Neutrophil (primary cell): Measurements from ENCODE around the gene SAA1.
"Not testable (repeated sequence)": the region's sequence is repeated elsewhere in the genome, so short reads cannot be mapped to it uniquely, and the experiment has no call there.

Experiments
- H3K27ac ChIP-seq: fragments of 200-600 bp; sonication (generic); 2 replicates; pipeline ENCODE4 v1.5.1; 2016; ENCODE audit warnings: mild to moderate bottlenecking, moderate library complexity
- H3K27me3 ChIP-seq: fragments of 200-600 bp; sonication (generic); 2 replicates; pipeline ENCODE4 v1.6.0; 2016; ENCODE audit warnings: mild to moderate bottlenecking
- H3K36me3 ChIP-seq: fragments of 200-600 bp; sonication (generic); 2 replicates; pipeline ENCODE4 v1.5.1; 2017
- H3K4me1 ChIP-seq, 2 experiments: fragments of 200-600 bp in 1 of 2; sonication (generic) in 1 of 2; 1 replicate in 1 of 2; 2 replicates in 1 of 2; pipeline versions ENCODE4 v1.5.1 to v1.6.1; 2013 to 2016; ENCODE audit warnings: low read depth in 1 of 2, low read length in 1 of 2, mild to moderate bottlenecking in 1 of 2, moderate library complexity in 1 of 2; ENCODE audit not compliant: control insufficient read depth in 1 of 2, insufficient read depth in 1 of 2
- H3K4me3 ChIP-seq, 2 experiments: fragments of 200-600 bp in 1 of 2; sonication (generic) in 1 of 2; 1 replicate in 1 of 2; 2 replicates in 1 of 2; pipeline ENCODE4 v1.5.1; 2013 to 2016; ENCODE audit warnings: low read depth in 1 of 2, low read length in 1 of 2, mild to moderate bottlenecking in 1 of 2, moderate library complexity in 1 of 2
- H3K9me3 ChIP-seq: fragments of 200-600 bp; sonication (generic); 2 replicates; pipeline ENCODE4 v1.5.1; 2016
- TF ChIP-seq, protein P1 (sequence below): fragments of 200-600 bp; sonication (generic); IDR thresholded peaks from 2 replicates; pipeline ENCODE4 v1.5.1; 2016; ENCODE audit warnings: antibody characterized with exemption

The SAA1 gene

DNA sequence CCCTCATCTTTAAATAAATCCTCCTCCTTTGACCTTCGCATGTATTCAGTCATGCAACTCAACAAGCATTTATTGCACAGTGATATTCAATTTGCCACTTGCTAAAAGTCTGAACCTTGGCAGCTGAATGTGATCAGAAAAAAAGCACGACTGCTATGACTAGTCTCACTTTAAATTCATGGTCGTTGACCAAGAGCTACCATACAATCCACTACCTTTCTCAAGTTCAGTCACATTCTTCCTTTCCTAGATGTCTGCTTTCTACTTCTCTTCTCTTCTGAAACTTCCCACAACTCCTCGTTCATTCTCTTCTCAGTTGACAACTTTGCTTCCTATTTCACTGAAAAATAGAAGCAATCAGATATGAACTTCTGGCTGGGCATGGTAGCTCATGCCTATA is 2.0 kb upstream of the SAA1 start:
- H3K9me3 ChIP-seq: no peaks in the 10 kb centered on the region

DNA sequence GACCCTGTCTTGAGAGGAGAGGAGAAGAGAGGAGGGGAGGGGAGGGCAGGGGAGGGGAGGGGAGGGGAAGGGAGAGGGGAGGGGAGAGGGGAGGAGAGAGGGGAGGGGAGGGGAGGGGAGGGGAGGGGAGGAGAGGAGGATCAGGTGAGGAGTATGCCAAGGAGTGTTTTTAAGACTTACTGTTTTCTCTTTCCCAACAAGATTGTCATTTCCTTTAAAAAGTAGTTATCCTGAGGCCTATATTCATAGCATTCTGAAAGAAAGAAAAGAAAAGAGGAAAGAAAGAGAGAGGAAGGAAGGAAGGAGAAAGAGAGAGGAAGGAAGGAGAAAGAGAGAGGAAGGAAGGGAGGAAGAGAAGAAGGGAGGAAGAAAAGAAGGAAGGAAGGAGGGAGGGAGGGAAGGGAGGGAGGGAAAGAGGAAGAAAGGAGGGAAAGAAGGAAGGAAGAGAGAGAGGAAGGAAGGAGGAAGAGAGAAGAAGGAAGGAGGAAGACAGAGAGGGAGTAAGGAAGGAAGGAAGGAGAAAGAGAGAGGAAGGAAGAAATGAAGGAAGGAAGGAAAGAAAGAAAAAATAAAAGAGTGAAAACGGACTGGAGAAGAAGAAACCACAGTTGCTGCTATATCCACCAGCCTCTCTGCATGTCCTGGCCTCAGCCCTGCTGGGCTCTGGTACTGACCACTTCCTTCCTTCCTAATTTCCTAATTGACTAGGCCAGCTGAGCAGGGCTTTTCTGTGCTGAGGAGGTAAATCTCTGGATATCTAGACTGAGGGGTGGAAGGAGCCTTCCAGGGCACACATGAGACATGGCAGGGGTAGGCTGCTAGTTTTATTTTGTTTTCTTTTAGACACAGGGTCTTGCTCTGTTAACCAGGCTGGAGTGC is 1.1 kb upstream of the SAA1 start:
- Histone ChIP-seq H3K4me3 (no peak overlapping the region), H3K9me3 (no peaks in the 10 kb centered on the region), H3K27ac (peak overlapping the region; percentile 36), H3K4me1 (peaks cover 0 to 7% of the 10 kb centered on the region in 2 experiments), H3K36me3 (no peaks in the 10 kb centered on the region), H3K27me3 (peaks cover 14% of the 10 kb centered on the region)
- TF ChIP-seq, protein P1, sequence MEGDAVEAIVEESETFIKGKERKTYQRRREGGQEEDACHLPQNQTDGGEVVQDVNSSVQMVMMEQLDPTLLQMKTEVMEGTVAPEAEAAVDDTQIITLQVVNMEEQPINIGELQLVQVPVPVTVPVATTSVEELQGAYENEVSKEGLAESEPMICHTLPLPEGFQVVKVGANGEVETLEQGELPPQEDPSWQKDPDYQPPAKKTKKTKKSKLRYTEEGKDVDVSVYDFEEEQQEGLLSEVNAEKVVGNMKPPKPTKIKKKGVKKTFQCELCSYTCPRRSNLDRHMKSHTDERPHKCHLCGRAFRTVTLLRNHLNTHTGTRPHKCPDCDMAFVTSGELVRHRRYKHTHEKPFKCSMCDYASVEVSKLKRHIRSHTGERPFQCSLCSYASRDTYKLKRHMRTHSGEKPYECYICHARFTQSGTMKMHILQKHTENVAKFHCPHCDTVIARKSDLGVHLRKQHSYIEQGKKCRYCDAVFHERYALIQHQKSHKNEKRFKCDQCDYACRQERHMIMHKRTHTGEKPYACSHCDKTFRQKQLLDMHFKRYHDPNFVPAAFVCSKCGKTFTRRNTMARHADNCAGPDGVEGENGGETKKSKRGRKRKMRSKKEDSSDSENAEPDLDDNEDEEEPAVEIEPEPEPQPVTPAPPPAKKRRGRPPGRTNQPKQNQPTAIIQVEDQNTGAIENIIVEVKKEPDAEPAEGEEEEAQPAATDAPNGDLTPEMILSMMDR: no peak

More for the DNA sequence above, 2.0 kb upstream of the SAA1 start:
- Histone ChIP-seq H3K4me1 (peaks cover 0 to 7% of the 10 kb centered on the region in 2 experiments), H3K36me3 (no peaks in the 10 kb centered on the region), H3K4me3 (no peak overlapping the region), H3K27me3 (peaks cover 23% of the 10 kb centered on the region), H3K27ac (no peak overlapping the region)
- TF ChIP-seq, protein P1: no peak

DNA sequence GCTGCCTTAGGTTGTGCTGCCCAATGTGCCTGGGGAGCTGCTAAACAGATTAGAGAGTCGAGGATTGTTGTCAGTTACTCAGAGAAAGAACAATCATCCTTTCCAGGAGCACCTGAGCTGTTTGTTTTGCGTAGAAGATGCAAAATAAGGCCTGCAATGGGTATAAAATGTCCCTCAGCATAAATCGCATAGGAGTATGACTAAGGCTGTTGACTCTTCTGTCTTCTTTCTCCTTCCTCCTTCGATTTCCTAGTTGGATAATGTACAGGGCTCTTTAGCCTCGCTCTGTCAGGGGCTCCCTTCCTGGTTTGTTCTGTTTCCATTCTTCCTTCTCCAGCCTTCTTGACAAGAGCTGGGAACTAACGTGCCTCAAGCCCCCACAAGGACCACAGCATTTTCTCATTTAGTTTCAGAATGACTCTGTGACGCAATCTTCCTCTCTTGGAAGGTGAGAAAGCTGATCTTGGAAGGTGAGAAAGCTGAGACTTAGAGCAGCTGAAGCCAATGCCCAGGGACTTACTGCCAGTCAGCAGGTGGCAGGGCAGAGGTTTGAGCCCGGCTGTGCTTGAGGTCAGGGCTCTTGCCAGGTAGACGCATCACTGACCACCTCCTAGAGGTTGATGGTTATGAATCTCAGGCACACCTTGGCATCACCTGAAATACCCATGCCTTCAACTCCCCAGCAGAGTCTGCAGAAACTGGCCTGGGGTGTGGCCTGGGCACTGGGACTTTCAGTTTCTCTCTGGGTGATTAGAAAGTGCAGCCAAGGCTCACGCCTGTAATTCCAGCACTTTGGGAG is 1.5 kb downstream of the SAA1 start:
- not testable (repeated sequence) for H3K4me1 ChIP-seq, H3K27ac ChIP-seq, H3K9me3 ChIP-seq, H3K27me3 ChIP-seq, H3K36me3 ChIP-seq, H3K4me3 ChIP-seq

DNA sequence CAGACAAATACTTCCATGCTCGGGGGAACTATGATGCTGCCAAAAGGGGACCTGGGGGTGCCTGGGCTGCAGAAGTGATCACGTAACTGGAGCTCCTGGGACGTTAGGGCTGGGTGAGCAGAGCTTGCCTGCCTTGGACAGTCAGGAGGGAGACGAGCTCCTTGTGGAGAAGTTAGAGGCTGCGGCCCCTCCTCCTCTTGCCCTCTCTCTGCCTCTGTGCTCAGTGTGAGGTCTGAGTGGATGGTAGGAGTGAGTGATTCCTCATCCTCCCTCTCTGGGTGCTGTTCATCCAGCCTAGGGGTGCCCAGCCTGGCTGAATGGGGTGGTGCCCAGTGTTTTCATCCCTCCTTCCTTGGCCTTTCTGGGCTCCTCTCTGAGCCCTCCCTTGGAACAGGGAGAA is 3.2 kb downstream of the SAA1 start:
- H3K4me3 ChIP-seq, H3K9me3 ChIP-seq, H3K27me3 ChIP-seq, H3K27ac ChIP-seq, H3K36me3 ChIP-seq, H3K4me1 ChIP-seq: not testable (repeated sequence)

DNA sequence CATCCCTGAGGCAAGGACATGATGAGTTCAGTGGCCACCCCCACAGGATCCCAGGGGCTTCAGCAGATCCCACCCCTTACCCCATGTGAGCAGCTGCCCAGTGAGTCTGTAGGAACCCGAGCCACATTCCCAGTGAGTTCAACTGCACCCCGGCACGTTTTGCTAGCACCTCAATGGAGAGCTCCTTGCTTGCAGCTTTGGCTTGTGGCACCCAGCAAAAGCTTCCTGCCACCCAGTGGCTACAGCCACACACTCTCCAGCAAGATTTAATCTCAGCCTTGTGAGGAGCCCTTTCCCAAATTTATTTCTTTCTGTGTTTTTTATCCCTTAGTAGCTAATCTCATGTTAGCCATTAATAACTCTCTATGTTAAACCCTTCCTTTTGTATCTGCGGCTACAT is 4.0 kb downstream of the SAA1 start:
- no peaks in the 10 kb centered on the region for H3K27me3 ChIP-seq
- peaks cover 0 to 7% of the 10 kb centered on the region in 2 experiments for H3K4me1 ChIP-seq
- no peak overlapping the region for H3K4me3 ChIP-seq
- TF ChIP-seq, protein P1: no peak
- H3K9me3 ChIP-seq: no peaks in the 10 kb centered on the region
- no peaks in the 10 kb centered on the region for H3K36me3 ChIP-seq
- H3K27ac ChIP-seq: no peak overlapping the region

DNA sequence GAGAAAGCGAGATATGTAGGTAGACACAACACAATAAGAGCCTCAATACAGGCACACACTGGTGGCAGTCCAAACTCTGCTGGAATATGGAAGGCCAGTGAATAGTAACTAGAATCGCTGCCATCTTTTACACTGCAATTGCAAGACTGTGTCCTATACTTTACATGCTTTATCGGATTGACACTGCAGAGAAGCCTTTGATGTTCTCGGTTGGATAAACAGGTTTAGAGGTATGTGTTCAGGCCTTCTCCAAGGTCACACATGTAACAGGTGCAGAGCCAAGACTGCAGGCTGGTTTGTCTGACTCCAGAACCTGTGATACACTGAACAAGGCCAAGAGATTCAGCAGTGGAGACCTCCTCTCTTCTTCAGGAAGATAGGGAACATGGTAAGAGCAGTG is 5.1 kb downstream of the SAA1 start:
- Histone ChIP-seq H3K27ac (no peak overlapping the region), H3K36me3 (no peaks in the 10 kb centered on the region), H3K9me3 (no peaks in the 10 kb centered on the region), H3K4me3 (no peak overlapping the region), H3K4me1 (no peaks in the 10 kb centered on the region), H3K27me3 (no peaks in the 10 kb centered on the region)
- TF ChIP-seq, protein P1: no peak
